GM18858 (cell line): ENCODE data around the gene DEPP1.

Source experiments
- ATAC-seq: cut with Tn5 transposase; IDR thresholded peaks from one replicate; pipeline ENCODE4 v1.9.1; 2021; ENCODE audit not compliant: unreplicated experiment

The DEPP1 gene

GRCh38 chr10:44993922-44994751 lies 15.5 kb upstream of the DEPP1 start:
- ATAC-seq: no peak

DNA sequence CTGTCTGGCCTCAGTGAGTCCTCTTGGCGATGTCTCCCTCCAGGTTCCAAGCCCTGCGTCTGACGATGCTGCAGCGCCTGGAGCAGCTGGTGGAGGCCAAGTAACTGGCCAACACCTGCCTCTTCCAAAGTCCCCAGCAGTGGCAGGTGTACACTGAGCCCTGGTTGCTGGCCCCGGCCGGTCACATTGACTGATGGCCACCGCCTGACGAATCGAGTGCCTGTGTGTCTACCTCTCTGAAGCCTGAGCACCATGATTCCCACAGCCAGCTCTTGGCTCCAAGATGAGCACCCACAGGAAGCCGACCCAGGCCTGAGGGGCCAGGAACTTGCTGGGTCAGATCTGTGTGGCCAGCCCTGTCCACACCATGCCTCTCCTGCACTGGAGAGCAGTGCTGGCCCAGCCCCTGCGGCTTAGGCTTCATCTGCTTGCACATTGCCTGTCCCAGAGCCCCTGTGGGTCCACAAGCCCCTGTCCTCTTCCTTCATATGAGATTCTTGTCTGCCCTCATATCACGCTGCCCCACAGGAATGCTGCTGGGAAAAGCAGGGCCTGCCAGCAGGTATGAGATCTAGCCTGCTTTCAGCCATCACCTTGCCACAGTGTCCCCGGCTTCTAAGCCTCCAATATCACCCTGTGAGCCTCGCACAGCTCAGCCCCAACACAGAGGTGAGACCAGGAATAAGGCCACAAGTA lies 14.8 kb upstream of the DEPP1 start:
- ATAC-seq: no peak

- no peak for ATAC-seq
Observed at GRCh38 chr10:44992732-44993225, 14.2 kb upstream of the DEPP1 start.

DNA sequence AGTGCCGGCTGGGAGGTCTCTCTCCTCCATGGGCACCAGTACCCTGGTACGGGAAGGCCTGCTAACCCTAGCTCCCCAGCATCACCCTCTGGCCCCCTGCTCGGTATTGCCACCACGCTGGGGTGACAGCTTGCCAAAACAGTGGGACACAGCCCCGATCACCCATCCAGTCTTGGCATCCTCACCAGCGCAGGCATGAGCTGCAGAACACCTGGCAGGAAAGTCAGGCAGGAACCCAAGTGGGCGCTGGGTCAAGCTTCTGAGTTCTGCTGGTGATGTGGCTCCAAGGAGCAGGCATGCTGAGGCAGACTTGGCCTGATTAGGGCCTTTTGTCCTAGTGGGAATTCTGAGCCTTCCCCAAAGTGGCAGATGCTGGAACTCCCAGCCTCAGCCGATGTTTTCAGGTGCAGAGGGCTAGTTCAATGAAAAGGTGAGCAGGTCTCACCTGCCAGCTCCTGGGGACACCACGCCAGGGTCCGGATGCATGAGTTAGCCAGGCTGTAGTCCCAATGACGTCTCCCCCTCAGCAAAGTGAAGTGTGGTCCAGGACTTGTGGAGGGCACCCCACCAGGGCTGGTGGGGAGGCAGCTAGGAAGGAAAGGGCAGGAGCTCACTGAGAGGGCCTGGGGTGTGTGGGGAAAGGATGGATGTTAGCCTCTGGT lies 13.6 kb upstream of the DEPP1 start:
- no peak for ATAC-seq

DNA sequence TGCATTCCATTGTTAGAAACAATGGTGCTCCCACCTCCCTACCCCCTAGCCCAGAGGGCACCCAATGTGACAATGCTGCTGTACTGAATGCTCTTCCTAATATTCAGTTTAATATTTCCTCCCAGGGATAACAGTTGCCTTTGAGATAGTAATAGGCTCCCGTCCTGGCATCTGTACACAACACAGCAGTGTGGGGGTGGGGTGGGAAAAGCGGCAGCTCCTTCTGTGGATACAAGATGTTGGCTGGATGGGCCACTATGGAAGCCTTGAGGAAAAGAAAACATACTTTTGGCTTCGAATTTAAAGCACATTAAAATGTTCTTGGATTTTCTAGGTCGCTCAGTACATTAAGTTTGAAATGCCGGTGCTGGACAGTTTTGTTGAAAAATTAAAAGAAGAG lies 13.0 kb upstream of the DEPP1 start:
- no peak for ATAC-seq

DNA sequence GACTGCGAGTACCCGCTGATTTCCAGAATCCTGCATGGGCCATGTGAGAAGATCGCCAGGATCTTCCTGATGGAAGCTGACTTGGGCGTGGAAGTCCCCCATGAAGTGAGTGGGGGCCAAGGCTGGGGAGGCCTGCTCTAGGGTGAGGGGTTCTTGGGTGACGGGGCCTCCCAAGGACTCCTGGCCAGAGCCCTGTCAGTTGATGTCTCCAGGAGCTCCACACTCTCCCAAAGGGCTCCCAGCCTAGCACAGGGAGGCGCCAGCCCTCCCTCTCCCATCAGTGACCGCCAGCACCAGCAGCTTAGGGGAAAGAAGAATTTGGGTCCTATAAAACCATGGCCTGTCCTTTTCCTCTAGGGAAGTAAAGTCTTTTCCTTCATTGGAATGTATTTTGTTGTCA lies 12.4 kb upstream of the DEPP1 start:
- no peak for ATAC-seq

- ATAC-seq: no peak
Observed at GRCh38 chr10:44990302-44990655, 11.7 kb upstream of the DEPP1 start.

DNA sequence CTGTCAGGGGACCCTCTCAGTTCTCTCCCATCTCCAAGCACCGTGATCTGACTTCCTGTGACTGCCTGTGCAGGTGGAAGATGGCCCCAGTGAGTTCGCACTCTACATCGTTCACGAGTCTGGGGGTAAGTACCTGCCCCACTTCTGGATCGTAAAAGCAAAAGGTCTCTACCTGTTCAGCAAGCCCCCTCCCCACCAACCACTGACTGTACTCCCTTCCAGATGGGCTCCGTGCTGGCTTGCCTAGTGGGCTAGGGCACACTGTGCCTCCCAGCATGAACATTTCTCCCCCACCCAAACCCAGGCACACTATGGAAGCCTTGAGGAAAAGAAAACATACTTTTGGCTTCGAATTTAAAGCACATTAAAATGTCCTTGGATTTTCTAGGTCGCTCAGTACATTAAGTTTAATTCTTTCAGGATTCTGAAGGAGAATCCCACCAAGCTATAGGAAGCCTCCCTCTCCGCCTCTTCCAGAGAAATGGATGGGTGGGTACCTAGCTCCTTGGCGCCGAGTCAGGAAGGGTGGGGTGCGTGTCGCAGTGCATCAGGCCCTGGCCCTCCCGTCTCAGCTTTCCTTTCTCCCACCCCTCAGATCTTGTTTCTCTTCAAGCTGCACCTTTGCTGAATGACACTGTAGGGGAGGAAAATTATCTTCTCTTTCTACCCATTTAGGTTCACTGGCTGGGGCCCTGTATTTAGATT lies 11.1 kb upstream of the DEPP1 start:
- no peak for ATAC-seq

GRCh38 chr10:44988957-44989585 lies 10.5 kb upstream of the DEPP1 start:
- no peak for ATAC-seq

GRCh38 chr10:44986670-44987069 lies 8.1 kb upstream of the DEPP1 start:
- ATAC-seq: no peak

DNA sequence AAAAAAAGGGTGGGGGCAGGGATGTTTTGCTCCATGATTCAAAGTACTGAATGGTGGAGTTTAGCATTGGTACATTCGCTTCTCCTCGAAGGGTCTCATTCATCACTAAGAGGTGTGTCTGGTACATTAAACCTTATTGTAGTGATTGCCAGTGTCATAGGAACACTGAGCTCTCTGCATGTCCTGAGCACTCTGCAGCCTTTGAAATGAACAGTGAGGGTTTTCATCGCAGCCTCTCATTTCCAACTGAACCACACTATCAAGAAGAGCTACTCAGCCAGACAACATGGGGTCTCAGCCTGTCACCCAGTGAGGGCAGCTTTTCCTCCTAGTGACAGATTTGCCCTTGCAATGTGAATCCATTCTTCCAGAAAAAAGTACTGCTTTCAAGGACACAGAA lies 7.6 kb upstream of the DEPP1 start:
- ATAC-seq: no peak

GRCh38 chr10:44985175-44985681 lies 6.6 kb upstream of the DEPP1 start:
- ATAC-seq: no peak

- no peak for ATAC-seq
Observed at GRCh38 chr10:44984671-44985101, 6.1 kb upstream of the DEPP1 start.

DNA sequence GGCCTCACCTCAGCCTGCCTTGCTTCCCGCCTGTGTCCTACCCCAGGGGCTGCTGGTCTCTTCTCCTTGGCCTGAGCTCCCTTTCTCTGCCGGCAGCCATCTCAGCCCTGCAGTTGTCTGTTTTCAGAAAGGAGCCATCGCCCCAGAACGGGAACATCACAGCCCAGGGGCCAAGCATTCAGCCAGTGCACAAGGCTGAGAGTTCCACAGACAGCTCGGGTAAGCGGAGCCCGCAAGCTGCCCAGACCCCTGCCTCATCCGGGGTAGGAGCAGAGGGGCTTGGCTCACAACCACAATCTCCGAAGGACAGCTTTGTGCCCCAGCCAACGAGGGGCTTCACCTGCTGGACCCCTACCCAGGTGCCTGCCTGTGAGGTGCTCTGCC lies 5.3 kb upstream of the DEPP1 start:
- ATAC-seq: no peak

DNA sequence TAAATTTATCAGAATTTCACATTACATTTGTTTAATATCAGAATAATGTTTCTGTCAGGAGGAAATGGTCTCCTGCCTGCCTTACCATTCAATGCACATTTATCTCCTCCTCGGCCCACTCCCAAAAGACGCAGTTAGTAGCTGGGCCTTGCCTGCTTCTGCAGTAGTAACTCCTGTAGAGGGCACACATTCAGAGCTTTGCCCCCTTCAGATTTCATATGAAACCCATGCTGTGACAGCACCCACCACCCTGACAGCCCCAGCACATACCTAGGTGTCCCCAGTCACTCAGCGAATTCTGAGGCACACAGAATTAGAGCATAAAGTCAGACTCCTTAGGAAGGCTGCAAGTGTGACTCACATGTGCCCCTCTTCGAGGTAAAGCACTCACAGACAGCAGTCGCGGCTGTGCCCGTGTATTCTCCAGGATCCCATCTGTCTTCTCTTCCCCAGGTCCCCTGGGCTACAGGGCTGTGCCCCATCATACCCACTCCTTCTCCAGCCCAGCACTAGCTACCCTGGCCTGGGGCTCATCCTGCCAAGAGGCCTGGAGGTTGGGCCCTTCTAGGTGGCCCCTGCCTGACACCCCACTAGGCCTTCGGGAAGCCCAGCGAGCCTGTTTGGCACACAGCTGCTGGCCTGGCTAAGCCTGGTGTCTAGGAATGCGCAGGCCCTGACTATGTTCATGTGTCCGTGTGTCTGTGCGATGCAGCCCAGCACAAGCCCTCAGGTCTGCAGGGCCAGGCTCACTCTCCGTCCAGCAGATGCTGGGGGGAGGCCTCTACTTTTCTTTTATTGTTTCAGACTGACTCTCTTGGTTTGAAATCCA lies 4.7 kb upstream of the DEPP1 start:
- no peak for ATAC-seq

DNA sequence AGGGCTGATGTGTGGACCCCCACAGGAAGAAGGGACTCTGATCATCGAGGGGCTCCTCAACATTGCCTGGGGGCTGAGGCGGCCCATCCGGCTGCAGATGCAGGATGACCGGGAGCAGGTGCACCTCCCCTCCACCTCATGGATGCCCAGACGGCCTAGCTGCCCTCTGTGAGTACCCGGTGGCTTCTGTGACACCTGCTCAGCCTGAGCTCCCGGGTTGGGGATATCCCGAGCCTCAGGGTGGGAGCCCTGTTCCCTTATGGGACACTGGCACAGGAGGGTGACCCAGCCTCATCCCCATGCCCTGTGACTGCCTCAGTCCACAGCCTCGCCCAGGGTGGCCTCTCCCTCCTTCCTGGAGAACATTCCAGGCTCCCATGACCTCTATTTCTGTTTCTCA lies 3.9 kb upstream of the DEPP1 start:
- ATAC-seq: no peak

- no peak for ATAC-seq
Observed at GRCh38 chr10:44982114-44982460, 3.5 kb upstream of the DEPP1 start.

- ATAC-seq: peak; percentile 77
Observed at GRCh38 chr10:44981172-44982113, 2.8 kb upstream of the DEPP1 start.
